NCI-H2107 (cell line): ENCODE measurements around the gene PRMT9.
A peak's percentile ranks its signal among the peaks of the same experiment; 100 is the strongest.

Experiments
- DNase-seq: peaks from one replicate; lab custom pipeline; 2025; lab: John Stamatoyannopoulos, UW

PRMT9 gene

GRCh38 chr4:147617841-147618691 is 65.9 kb downstream of the PRMT9 start:
- no peak for DNase-seq

DNA sequence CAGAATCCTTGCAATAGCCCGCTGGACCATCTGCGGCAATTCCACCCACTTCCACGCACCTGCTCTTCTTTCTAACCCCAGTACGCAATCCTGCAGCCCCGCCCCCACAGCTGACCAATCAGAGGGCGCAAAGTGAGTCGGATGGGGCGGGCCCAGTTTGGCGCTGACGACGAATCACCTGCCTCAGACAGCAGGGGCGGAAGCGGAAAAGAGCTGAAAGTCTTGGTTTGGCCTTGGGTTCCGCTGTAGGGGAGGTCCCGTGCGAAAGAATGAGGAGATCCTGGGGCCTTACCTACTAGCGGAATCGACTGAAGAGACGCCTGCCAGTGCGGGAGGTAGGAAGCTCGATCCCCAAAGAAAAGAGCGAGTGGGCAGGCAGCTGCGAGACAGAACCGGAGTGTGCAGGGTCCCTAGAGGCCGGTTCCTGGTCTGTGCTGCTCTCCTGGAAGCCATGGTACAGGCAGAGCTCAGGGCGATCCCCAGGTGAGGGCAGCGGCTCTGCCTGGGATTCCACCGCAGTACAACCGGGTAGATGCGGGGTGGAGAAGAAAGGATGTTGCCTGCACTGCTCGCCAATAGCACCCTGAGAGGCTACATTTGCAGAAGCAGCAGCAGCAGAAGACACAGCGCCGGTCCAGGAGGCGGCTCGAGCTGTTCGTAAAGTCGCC is 66.7 kb downstream of the PRMT9 start, which contains the start of gene TMEM184C:
TMEM184C (plus strand) TSS at position 225 of the 668 bp plus-strand sequence. CDS start 560 bp downstream, outside the sequence.
- peak; percentile 30 for DNase-seq

GRCh38 chr4:147616849-147617172 is 67.2 kb downstream of the PRMT9 start:
- no peak for DNase-seq

- no peak for DNase-seq
Measured at GRCh38 chr4:147610686-147611085, 73.3 kb downstream of the PRMT9 start.

DNA sequence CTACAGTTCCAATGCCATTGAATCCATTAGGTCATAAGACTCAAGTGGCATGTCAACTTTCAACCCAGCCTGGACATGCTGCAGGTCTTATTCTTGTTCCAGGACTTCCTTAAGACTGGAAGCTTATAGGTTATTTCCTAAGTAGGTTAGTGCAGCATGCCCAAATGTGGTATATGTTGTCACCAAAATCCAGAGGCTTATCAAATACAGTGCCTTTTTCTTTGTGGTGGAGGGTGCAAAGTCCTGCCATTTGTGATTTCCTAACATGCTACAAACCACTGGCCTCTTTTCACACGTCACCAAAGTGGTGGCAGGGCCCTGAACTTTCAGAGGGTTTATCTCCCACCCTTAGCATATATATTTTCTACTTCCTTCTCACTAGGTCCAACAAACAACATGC is 76.5 kb downstream of the PRMT9 start:
- DNase-seq = no peak

- DNase-seq = no peak
Measured at GRCh38 chr4:147605499-147605898, 78.5 kb downstream of the PRMT9 start.

GRCh38 chr4:147599769-147600168 is 84.2 kb downstream of the PRMT9 start:
- no peak for DNase-seq

GRCh38 chr4:147599206-147599605 is 84.8 kb downstream of the PRMT9 start:
- no peak for DNase-seq

- no peak for DNase-seq
Measured at GRCh38 chr4:147597561-147597960, 86.4 kb downstream of the PRMT9 start.

DNA sequence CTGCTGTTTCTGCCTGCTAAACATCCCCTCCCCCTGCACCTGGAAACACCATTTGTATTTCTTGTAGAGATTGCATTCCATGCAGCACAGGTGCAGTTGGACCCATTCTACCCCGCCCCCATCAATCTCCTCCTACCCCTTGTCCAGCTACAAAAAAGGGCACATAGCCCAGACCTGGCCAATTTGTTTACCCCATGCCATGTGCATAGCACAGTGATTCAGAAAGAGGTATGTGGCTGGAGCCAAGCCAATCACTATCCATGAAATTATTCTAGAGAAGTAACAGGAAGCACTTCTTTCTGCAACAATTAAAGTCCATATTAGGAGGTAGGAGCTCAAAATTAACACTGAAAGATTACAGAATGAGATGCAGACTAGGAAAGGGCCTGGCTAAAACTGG is 87.0 kb downstream of the PRMT9 start:
- DNase-seq = no peak

DNA sequence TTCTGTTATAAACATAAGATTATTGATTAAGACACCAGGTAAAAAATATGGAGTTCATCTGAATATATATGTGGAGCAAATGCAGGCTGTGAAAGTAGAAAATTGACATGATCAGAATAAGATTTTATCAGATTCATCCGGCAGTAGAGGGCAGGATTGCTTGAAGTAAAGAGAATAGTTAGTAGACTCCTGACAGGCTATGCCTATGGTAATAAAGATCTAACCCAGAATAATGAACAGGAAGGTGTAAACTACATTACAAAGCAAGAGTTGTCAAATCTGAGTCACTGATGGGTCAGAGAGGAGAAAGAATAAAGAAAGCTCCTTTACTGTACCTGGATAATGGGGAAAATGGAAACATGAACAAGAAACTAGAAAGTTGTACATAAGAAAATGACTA is 87.6 kb downstream of the PRMT9 start:
- no peak for DNase-seq

- no peak for DNase-seq
Measured at GRCh38 chr4:147594578-147594977, 89.4 kb downstream of the PRMT9 start.

- DNase-seq = no peak
Measured at GRCh38 chr4:147594107-147594506, 89.9 kb downstream of the PRMT9 start.

DNA sequence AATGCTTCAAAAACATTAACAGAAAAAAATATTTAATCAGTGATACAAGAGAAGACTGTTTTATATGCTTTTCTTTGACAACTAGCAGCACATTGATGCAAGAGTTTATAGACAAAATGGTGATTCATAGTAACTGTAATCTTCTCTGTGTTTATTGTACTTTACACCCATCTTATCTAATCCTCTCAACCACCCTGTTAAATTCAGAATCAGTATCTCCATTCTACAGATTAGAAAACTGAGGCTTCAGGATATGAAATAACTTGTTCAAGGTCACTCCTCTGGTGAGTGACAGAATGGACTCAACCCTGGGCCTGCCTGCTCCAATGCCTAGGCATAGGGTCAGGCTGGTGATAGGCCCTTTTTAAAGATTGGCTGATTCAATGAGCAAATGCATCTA is 92.9 kb downstream of the PRMT9 start:
- no peak for DNase-seq

DNA sequence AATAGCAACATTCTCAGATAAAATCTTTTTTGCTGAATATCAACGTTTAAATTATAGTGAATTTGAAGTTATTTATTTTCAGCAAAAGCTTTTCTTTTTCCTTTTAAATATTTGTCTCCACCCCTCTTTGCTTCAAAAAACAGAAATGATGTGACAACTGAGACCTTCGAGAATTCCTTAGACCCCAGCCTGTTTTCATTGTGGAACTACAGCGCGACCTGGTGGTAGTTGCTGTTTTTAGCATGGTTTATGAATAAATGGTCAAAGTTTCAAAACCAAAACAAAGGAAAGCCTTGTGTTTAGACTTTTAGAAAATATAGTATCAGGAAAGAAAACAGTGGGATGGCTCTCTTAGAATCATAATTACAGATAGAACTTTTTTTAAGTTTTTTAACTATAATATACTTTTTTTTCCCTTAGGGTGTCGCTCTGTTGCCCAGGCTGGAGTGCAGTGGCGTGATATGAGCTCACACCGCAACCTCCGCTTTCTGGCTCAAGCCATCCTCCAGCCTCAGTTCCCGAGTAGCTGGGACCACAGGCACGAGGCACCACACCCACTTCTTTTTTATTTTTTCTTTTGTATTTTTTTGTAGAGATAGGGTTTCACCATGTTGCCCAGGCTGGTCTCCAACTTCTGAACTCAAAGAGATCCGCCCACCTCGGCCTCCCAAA is 93.6 kb downstream of the PRMT9 start:
- no peak for DNase-seq

GRCh38 chr4:147589586-147589985 is 94.4 kb downstream of the PRMT9 start:
- DNase-seq = no peak
